ENCODE measurements around the gene ZFR. TPM values are rescaled to one million over a fixed set of nuclear protein-coding genes. Genes with fewer than 3 reads are reported as not detected.

ZFR gene
- total and polyA plus RNA-seq, 8 donors, result 21.8 to 110 (median 48.5) TPM

DNA sequence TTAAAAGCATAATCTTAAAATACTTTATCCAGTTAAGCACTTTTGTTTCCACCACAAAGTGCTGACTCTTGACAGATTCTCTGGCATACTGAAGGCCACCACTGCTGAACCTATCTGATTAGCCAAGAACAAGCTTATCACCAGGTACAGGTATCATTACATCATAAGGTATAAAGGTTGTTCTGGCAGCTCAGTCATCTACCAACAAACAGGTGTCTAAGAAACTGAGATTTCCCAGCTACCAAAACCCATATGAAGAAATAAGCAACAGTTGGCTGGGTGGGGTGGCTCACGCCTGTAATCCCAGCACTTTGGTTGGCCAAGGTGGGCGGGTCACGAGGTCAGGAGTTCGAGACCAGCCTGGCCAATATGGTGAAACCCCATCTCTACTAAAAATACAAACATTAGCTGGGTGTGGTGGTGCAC, 136.8 kb downstream of the ZFR start:
- no peaks in the 10 kb centered on the region for H3K36me3 ChIP-seq
- no peaks in the 10 kb centered on the region for H3K27me3 ChIP-seq
- no peak for DNase-seq
- peak in 2 of 3 donors; percentile 23 to 24 for TF ChIP-seq POLR2AphosphoS5 (IDR thresholded peaks at IDR 0.05)
- TF ChIP-seq EP300 (IDR thresholded peaks at IDR 0.05), result no peak
- TF ChIP-seq, protein P1, sequence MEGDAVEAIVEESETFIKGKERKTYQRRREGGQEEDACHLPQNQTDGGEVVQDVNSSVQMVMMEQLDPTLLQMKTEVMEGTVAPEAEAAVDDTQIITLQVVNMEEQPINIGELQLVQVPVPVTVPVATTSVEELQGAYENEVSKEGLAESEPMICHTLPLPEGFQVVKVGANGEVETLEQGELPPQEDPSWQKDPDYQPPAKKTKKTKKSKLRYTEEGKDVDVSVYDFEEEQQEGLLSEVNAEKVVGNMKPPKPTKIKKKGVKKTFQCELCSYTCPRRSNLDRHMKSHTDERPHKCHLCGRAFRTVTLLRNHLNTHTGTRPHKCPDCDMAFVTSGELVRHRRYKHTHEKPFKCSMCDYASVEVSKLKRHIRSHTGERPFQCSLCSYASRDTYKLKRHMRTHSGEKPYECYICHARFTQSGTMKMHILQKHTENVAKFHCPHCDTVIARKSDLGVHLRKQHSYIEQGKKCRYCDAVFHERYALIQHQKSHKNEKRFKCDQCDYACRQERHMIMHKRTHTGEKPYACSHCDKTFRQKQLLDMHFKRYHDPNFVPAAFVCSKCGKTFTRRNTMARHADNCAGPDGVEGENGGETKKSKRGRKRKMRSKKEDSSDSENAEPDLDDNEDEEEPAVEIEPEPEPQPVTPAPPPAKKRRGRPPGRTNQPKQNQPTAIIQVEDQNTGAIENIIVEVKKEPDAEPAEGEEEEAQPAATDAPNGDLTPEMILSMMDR (IDR thresholded peaks at IDR 0.05), result no peak
- H3K4me1 ChIP-seq, result peaks cover 56 to 92% (median 76%) of the 10 kb centered on the region in 4 donors
- 69 to 87% (median 72%) methylated on average over 3 to 4 of the region's 4 CpGs for WGBS, 5 donors
- intact Hi-C loops (cut with DNase I; ENCODE audit: low total_unique reads), result no loop called here
- H3K27ac ChIP-seq, result peak overlapping the region; percentile 62 to 100 (median 66)
- H3K4me3 ChIP-seq, result no peak overlapping the region
- H3K9me3 ChIP-seq, result no peaks in the 10 kb centered on the region

- Histone ChIP-seq H3K36me3 (peaks cover 0 to 9% (median 0%) of the 10 kb centered on the region in 4 donors), H3K27ac (peak overlapping the region in 4 of 5 donors; percentile 75 to 91 (median 81)), H3K4me3 (no peak overlapping the region), H3K27me3 (no peaks in the 10 kb centered on the region), H3K9me3 (no peaks in the 10 kb centered on the region), H3K4me1 (peaks cover 53 to 100% (median 76%) of the 10 kb centered on the region in 4 donors)
- intact Hi-C loops (cut with DNase I; ENCODE audit: low total_unique reads), result no loop called here
- WGBS, 5 donors, result 58 to 68% (median 64%) methylated on average over 5 of the region's 5 CpGs
- TF ChIP-seq EP300 (IDR thresholded peaks at IDR 0.05) (no peak), POLR2AphosphoS5 (IDR thresholded peaks at IDR 0.05) (no peak), POLR2A (IDR thresholded peaks at IDR 0.05) (no peak)
- TF ChIP-seq, protein P1 (IDR thresholded peaks at IDR 0.05), result no peak
- no peak for DNase-seq
Measured at GRCh38 chr5:32304622-32305021, 139.9 kb downstream of the ZFR start.

Small RNA genes lying within 50 kb of the gene (small RNA-seq; reads per million reads assigned to genes)
- gene MIR579 (0 to 0.08 (median 0) reads per million in 4 donors), gene RNU6-378P (0 reads per million in 4 donors)

Other genes with a start within 250 kb of the ZFR start
- 10 to 100 TPM; 35.6 to 51.9 (median 45.5) TPM for gene MTMR12, start 131.8 kb downstream of the ZFR start, total RNA-seq
- 10 to 100 TPM in 2 of 3 donors, 1 to 10 TPM in 1; 7.2 to 15.0 (median 11.5) TPM for gene MTMR12, start 131.8 kb downstream of the ZFR start, polyA plus RNA-seq
- gene SUB1, start 140.8 kb upstream of the ZFR start, total RNA-seq, result 100 to 1,000 TPM in 2 of 5 donors, 10 to 100 TPM in 3; 42.0 to 167 (median 77.1) TPM
- 100 to 1,000 TPM; 135 to 198 (median 192) TPM for gene SUB1, start 140.8 kb upstream of the ZFR start, polyA plus RNA-seq

All from stomach (tissue), 9 donors.